Left ventricle myocardium inferior (tissue), 1 donor: ENCODE data around the gene NOVA2. TPM values are rescaled to one million over a fixed set of nuclear protein-coding genes. Genes with fewer than 3 reads are reported as not detected.

Experiments
- DNase-seq: peaks from one replicate; pipeline ENCODE4 v3.0.0-alpha.2; 2020
- H3K27ac ChIP-seq: fragments of 200-600 bp; replicated peaks from 2 replicates; pipeline ENCODE4 v1.8.0; 2021
- H3K27me3 ChIP-seq: fragments of 200-600 bp; 2 replicates; pipeline ENCODE4 v1.8.0; 2021; ENCODE audit warnings: low read depth
- H3K36me3 ChIP-seq: fragments of 200-600 bp; 2 replicates; pipeline ENCODE4 v1.8.0; 2021
- H3K4me1 ChIP-seq: fragments of 200-600 bp; 2 replicates; pipeline ENCODE4 v1.8.0; 2021
- H3K4me3 ChIP-seq: fragments of 200-600 bp; 2 replicates; pipeline ENCODE4 v1.8.0; 2021; ENCODE audit warnings: mild to moderate bottlenecking, moderate library complexity
- H3K9me3 ChIP-seq: fragments of 200-600 bp; replicated peaks from 2 replicates; pipeline ENCODE4 v1.8.0; 2021
- intact Hi-C: fragments of 100-400 bp; cut with micrococcal nuclease; formaldehyde crosslinking; loops from one replicate; pipeline ENCODE4 v1.11.0; 2022
- total RNA-seq: library from RNA; stranded (reverse); fragmentation: NEBNext Ultra II Directional; extraction: Animal tissue kit (Norgen Biotek cat#: 25700); gene quantifications from one replicate; pipeline ENCODE4 v1.2.1, GENCODE V29; 2021
- TF ChIP-seq, protein P1 (sequence below): fragments of 200-600 bp; IDR thresholded peaks from 2 replicates; pipeline ENCODE4 v1.8.0; 2021; ENCODE audit warnings: antibody characterized with exemption, mild to moderate bottlenecking, borderline replicate concordance
- donor health status: DM: no; HTN: yes; CAD: no; lungs with severe emphysema.

The NOVA2 gene
- total RNA-seq, 1 donor from 2014 or later = 5.0 TPM

DNA sequence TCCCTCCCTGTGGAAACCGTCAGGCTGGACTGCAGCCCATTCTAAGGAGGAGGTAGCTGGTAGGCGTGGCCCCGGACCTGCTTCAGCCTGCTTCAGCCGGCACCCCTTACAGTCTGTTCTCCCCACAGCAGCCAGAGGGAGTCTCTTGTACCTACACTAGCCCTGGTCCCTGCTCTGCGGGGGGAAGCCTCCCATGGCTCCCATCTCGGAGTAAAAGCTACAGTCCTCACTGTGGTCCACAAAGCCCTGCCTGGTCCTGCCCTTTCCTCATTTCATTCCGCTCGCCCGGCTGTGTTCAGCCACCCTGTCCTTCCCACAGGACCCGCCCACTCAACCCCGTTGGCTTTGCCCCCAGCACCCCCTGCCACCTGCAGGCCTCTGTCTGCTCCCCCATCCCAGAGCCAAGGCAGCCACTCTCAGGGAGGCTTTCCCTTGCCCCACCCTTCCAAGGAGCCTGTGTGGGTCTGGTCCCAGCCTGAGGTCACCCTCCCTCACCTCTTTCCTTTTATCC, 47.9 kb upstream of the NOVA2 start:
- H3K36me3 ChIP-seq = no peaks in the 10 kb centered on the region
- no peaks in the 10 kb centered on the region for H3K9me3 ChIP-seq
- TF ChIP-seq, protein P1, sequence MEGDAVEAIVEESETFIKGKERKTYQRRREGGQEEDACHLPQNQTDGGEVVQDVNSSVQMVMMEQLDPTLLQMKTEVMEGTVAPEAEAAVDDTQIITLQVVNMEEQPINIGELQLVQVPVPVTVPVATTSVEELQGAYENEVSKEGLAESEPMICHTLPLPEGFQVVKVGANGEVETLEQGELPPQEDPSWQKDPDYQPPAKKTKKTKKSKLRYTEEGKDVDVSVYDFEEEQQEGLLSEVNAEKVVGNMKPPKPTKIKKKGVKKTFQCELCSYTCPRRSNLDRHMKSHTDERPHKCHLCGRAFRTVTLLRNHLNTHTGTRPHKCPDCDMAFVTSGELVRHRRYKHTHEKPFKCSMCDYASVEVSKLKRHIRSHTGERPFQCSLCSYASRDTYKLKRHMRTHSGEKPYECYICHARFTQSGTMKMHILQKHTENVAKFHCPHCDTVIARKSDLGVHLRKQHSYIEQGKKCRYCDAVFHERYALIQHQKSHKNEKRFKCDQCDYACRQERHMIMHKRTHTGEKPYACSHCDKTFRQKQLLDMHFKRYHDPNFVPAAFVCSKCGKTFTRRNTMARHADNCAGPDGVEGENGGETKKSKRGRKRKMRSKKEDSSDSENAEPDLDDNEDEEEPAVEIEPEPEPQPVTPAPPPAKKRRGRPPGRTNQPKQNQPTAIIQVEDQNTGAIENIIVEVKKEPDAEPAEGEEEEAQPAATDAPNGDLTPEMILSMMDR = no peak
- H3K4me3 ChIP-seq = no peak overlapping the region
- no peak for DNase-seq
- H3K27me3 ChIP-seq = peaks cover 47% of the 10 kb centered on the region
- H3K27ac ChIP-seq = no peak overlapping the region
- intact Hi-C loops = no loop called here
- peaks cover 4% of the 10 kb centered on the region for H3K4me1 ChIP-seq

DNA sequence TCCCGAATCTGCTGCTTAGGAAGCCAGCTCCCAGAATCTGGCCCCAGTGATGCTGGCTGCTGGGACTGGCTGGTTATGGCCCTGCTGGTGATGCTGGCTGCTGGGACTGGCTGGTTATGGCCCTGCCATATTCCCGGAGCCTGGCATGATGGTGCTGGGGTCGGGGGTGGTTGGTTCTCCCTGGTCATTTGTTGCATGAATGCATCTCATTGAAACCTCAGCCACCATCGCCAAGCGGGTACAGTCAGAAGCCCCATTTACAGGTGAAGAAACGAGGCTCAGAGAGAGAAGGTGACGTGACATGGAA, 47.1 kb upstream of the NOVA2 start:
- no peak for DNase-seq
- H3K27ac ChIP-seq = no peak overlapping the region
- TF ChIP-seq, protein P1 = no peak
- H3K4me1 ChIP-seq = peaks cover 12% of the 10 kb centered on the region
- no peak overlapping the region for H3K4me3 ChIP-seq
- peaks cover 45% of the 10 kb centered on the region for H3K27me3 ChIP-seq
- H3K9me3 ChIP-seq = no peaks in the 10 kb centered on the region
- H3K36me3 ChIP-seq = no peaks in the 10 kb centered on the region
- intact Hi-C loops = no loop called here

DNA sequence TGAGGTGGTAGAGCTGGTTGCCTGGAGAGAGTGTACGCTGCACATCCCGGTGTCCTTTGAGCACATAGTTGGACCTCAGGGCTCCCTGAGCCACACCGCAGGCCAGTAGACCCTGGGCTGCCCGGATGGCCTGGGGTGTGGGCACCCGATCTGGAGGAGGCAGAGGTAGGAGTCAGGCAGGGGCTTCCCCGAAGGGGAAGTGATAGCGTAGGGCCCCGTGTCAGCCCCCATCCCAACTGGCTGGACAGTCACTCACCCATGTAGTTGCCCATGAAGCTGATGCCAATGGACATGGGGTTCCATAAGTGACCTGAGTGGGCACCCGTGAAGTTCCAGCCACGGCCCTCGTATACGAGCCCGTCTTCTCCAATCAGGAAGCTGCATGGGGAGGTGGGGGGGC, 45.6 kb upstream of the NOVA2 start:
- intact Hi-C loops = no loop called here

DNA sequence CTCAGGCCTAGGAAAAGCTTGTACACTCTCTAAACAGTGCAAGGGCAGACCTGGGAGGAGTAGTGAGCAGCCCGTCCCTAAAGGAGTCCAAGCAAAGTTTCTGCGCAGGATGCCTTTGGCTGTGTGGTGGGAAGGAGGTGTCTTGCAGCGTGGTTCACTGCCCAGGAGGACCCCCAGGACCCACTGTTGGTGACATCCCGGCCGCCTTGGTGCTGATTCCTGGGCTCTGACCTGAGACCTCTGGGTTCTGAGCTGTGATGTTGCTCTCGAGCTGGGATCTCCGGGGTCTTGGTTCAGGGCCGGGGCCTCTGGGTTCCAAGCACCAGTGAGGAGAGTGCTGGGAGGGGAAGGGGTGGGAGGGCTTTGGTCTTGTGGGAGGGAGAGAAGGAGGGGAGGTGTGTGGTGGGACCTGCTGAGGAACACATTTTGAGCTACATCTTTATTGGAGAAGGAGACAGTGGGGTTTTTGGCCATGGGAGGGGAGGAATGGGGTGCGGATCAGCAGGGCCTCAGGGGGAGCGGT, 45.1 kb upstream of the NOVA2 start:
- no peak overlapping the region for H3K4me3 ChIP-seq
- intact Hi-C loops = no loop called here
- peaks cover 26% of the 10 kb centered on the region for H3K4me1 ChIP-seq
- peaks cover 45% of the 10 kb centered on the region for H3K27me3 ChIP-seq
- TF ChIP-seq, protein P1 = no peak
- no peaks in the 10 kb centered on the region for H3K9me3 ChIP-seq
- H3K36me3 ChIP-seq = no peaks in the 10 kb centered on the region
- DNase-seq = no peak
- no peak overlapping the region for H3K27ac ChIP-seq

More for the DNA sequence above, 45.6 kb upstream of the NOVA2 start:
- Histone ChIP-seq H3K4me3 (no peak overlapping the region), H3K4me1 (peaks cover 26% of the 10 kb centered on the region), H3K36me3 (no peaks in the 10 kb centered on the region), H3K27me3 (peaks cover 45% of the 10 kb centered on the region), H3K9me3 (no peaks in the 10 kb centered on the region), H3K27ac (no peak overlapping the region)
- DNase-seq = no peak
- TF ChIP-seq, protein P1 = no peak

DNA sequence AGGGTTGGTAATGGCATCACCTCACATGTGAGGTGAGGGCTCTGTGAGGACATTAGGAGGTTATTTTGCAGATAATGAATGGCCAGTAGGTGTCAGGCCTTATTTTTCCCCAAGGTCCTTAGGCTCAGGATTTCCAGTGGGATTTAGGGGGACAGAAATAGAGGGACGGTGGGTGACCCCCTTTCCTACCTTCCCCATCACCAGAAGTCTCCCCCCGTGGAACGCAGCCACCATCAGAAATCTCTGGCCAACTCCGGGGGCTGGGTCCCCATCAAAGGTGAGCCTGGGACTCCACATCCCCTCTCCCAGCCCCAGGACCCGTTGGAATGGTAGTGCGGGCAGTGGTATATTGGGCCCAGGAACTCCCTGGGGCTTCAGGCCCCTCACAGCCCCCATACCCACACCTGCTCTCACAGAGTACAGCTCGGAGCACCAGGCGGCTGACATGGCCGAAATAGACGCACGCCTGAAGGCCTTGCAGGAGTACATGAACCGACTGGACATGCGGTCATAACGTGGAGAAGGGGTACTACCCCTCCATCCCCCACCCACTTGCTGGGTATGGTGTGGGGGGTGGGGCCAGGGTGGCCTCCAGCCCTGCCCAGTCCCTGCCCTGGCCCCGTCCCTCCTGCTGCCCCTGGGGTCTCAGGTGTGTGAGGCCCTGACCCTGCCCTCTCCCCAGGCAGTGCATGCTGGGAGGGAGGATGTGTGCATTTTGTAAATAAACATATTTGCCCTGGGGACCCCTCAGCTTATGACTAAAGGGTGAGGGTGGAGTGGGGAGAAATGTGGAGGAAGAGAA, 44.4 kb upstream of the NOVA2 start:
- Histone ChIP-seq H3K4me1 (peaks cover 26% of the 10 kb centered on the region), H3K9me3 (no peaks in the 10 kb centered on the region), H3K27ac (no peak overlapping the region), H3K4me3 (no peak overlapping the region), H3K36me3 (no peaks in the 10 kb centered on the region), H3K27me3 (peaks cover 45% of the 10 kb centered on the region)
- intact Hi-C loops = no loop called here
- DNase-seq = no peak
- TF ChIP-seq, protein P1 = no peak
